GM18502 (cell line): ENCODE measurements around the gene HUNK.
"Not testable (repeated sequence)": the region's sequence is repeated elsewhere in the genome, so short reads cannot be mapped to it uniquely, and the experiment has no call there.

Experiments
- ATAC-seq: cut with Tn5 transposase; IDR thresholded peaks from one replicate; pipeline ENCODE4 v1.9.1; 2021; ENCODE audit warnings: mild to moderate bottlenecking; ENCODE audit not compliant: unreplicated experiment, poor library complexity

Gene HUNK

GRCh38 chr21:32034850-32035249 lies 162.0 kb downstream of the HUNK start:
- ATAC-seq = no peak

- ATAC-seq = no peak
Observed at GRCh38 chr21:32035617-32036016, 162.8 kb downstream of the HUNK start.

DNA sequence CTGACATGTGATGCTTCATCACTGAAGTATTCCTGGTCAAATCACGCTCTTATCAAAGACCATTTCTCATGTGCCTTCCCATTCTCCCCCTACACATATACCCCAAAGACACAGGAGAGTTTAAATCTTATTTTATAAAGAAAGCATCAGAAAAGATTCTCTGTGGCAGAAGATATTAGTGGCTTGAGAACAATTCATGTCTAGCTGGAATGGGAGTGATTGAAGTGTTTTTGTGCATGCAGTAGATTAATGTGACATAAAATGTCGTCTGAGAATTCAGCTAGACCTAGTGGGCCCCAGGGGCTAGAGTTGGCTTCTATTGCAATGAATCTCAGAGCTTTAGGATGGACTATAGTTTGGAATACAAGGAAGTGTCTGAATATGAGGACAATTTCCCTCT lies 163.9 kb downstream of the HUNK start:
- no peak for ATAC-seq

GRCh38 chr21:32038751-32039150 lies 165.9 kb downstream of the HUNK start:
- ATAC-seq = not testable (repeated sequence)

GRCh38 chr21:32043458-32043857 lies 170.6 kb downstream of the HUNK start:
- ATAC-seq = no peak

DNA sequence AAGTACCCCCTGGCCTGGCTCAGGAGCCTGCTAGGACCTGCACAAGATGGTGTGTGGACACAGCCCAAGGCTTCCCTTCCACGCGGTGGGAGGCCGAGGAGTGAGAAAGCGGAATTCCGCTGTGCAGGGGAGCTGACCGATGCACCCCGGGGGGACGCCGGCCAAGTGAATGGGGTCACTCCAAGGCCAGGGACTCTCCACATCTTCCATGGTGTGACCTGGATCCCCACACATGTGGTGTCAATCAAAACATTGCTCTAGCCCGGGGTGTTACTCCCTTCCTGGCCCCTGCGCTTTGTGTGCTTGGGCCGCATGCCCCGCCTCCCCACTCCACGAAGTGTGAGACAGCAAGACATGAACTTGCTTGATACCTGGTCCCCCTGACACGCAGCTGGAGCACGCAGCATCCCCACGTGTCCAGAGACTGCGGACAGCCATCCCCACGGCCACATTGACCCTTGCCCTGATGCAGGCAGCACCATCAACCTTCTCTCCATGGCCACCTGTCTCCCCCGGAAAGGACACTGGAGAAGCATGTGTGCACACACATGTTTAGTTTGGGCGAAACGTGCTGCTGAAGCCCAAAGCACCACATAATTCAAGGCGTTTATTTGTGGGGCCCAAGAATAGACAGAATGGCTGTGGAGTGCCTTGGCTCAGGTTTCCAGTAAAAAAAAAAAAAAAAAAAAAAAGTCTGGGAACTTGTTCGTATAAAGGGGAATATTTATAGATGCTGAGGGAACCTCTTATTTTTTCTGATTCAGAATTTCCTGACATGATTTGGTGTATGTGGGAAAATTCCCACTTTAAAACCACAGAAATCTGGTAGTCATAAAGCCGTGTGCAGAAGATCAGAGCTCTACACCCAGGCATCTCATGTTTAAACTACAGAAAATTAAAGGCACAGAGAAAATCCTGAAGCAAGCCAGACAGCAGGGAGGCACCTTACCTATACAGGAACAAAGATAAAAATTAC lies 171.7 kb downstream of the HUNK start:
- no peak for ATAC-seq

- no peak for ATAC-seq
Observed at GRCh38 chr21:32046191-32046590, 173.4 kb downstream of the HUNK start.

DNA sequence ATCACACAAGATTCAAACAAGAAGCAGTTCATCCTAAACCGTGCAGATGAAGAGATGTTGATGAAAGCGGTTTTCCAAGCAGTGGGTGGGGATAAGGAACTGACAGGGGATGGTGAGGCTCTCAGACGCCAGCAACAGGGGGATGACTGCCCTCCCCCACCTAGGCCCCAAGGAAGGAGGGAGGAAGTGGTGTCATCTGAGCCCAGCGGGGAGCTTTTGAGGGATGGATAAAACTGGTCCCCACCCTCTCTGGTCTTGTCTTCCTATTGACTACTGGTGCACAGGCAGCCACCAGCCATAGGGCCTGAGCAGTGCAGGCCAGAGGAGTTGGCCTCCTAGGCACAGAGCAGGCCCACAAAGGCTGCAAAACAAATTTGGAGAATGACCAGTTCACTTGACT lies 175.5 kb downstream of the HUNK start:
- no peak for ATAC-seq
